Stimulated activated CD8-positive, alpha-beta memory T cell treated with anti-CD3 and anti-CD28 coated beads, Interleukin-4, amount 100 ng/mL, for 24 hours (primary cell): Measurements from ENCODE around the gene ADAM19.

ENCODE experiments used
- DNase-seq: peaks from one replicate; pipeline ENCODE4 v3.0.0-alpha.2; 2020; ENCODE audit warnings: low read depth

The ADAM19 gene

DNA sequence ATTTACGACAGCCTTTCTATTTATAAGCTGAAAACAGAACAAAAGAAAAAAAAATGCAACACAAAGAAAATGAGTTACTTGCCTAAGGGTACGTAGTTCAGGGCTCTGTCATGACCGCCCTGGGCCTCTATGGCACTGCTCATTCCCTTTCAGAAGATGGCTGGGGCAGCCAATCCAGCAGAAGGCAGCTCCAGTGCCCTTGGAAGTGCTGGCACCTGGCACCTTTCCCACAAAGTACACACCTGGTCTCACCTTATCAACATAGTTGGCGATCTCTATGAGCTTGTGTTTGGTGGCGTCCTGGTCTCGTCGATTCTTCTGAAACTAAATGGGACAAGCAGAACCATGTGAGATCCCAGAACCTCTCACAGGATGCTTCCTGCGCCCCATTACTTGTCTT lies 62.4 kb downstream of the ADAM19 start:
- no peak for DNase-seq

DNA sequence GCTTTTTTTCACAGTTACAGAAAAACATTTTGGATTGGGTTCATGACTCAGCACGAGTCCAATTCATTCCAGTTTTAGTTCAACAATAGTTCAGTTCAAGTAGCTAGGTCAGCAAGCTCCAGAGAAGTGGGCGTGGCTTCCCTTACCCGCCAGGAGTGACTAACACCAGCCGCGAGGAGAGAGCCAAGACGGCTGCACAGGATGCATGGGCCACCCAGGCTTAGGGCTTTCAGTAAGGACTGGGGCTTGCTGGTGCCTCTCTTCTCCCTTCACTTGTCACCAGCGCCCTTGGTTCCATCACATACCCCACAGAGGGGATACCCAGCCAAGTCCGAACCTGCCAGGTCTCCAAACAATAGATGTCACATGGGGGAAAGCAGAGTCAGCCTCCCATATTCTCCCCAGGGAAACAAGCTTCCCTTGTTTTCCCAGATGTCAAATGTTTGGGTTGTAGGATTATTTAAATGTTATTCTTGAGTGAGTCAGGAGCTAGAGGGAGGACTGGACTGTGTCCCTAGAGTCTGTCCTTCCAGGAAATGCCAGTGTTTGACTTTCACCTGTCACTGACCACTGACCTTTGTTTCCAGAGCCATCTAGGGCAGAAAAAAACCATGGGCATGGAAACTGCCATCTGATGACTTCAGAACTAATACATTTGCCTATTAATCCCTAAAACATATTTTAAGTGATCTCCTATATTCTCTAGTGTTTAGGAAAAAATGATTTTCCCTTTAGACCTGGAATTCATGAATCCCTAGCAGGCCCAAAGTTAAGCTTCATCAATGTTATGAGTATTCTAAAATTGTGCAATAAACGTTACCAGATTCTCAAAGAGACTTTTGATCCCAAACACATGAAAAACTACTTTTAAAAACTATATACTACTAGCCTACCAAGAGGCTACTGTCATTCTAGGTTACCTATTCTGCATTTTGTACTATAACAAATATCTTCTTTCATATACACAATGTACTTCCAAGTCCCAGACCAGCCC lies 63.6 kb downstream of the ADAM19 start:
- no peak for DNase-seq

DNA sequence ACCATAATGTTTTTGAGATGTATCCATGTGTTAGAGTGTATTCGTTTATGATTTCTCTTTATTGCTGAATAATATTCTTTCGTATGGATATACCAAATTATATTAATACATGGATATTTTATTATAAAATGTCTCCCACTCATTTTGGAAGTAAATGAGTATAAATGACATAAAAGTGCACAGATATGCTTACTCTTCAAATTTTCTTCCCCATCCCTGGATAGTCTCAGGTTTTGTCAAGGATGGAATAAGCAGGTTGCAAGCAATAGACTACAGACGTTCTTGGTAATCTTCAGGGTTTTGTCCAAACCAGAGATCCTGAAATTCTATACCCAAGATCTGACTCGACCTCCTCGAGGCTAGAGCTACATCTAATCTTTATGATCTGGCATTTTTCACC lies 64.9 kb downstream of the ADAM19 start:
- DNase-seq: no peak

DNA sequence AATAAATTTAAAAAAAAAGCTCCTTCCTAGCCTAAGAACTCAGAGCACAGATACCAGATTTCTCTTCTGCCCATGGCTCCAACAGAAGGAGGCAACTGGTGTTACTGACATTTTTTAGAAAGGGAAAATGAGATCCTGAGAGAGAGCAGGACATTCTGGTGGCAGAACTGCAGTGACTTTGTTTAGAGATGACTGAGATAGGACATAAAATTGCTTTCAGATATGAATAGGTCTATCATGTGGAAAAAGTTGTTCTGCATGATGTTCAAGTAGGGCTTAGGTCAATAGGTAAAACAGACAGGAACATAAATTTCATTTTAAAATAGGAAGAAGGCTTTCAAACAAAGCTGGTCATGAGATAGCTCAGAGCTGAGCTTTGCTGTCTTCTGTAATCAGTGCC lies 66.0 kb downstream of the ADAM19 start:
- DNase-seq: no peak

DNA sequence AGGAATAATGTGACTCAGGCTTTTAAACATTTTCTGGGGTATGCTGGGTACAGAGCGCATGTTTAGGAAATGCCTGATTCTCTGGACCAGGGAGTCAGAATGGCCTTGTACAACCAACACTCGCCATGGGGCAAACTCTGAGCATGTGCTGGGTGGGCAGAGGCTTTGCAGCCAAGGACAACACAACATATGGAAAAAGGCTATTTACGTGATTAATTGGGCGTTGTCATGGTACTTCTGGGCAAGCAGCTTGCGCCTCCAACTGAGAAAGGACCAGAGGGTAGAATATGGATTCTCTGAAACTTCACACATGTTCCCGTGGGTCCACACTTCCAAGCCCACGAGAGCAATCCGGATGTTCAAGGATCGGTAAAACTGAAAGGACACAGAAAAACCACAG lies 66.5 kb downstream of the ADAM19 start:
- DNase-seq: no peak

DNA sequence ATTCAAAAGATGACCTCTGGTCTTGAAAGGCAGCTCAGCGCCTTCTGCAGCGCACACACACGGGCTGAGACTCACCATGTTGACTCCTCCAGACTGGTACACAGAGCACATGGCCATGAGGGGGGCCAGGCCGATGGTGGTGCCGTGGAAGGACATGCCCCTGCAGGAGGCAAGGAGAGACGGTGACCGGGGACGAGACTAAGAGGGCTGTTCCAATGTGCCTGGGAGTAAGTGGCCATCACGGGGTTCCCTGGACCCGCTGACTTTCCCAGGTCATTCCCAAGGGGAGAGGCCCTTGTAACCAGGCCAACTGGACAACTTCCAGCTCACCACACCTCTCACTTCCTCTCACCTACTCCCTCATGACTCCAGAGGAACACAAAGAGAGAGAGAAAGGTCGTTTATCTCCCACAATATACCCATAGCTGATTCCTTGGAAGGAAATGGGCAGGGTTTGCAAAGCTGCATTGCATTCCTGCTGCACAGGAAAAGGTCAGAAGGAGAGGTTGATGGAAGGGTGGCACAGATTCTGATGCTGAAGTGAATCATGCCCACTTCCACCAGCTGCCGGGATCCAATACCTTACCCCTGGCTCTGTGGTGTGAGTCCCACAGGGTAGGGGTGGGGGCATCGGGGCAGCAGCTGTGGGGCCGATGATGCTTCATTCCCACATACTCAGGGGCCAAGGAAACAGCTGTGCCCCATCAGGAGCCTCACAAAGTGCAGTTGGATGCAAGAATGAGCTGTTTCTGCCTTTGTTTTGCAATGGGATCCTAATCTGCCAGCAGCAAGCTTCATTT lies 68.4 kb downstream of the ADAM19 start:
- DNase-seq: no peak

DNA sequence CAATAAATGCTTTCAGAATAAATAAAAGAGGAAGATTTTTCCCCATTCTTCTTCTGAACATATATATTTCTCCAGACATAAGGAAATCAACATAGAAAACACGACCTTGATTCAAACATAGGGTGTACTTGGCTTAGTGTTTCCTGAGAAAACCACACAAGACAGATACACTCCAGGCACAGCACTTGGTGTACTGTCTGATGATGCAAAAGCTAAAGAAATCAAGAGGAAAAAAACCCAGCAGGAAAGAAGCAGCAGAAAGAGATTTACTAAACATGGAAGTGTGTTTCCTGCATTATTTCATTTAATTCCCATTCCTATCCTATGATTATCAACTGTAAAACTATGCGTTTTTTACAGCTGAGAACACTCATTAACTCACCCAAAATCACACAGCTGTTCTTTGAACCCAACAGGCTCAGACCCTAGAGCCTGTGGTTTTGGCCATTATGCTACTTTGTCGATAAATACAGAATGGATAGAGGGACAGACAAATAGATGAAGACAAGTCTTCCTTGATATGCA lies 69.4 kb downstream of the ADAM19 start:
- DNase-seq: no peak

DNA sequence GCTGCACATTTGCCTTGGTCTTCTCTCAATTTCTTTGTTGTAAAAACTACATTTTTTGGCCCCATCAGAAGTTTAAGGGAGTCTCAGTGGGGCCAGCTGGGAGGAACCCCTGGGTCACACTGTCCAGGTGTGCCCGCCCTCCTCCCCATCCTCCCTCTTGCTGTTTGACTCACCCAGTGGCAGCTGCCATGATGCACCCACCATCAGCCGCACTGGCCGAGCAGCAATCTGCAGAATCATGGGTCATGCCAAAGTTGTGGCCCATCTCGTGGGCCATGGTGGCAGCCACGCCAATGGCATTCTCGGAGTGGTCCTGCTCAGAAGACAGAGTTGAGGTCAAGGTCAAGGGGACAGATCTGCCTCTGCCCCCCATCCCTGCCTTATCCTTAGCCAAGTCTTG lies 70.1 kb downstream of the ADAM19 start:
- DNase-seq: no peak

DNA sequence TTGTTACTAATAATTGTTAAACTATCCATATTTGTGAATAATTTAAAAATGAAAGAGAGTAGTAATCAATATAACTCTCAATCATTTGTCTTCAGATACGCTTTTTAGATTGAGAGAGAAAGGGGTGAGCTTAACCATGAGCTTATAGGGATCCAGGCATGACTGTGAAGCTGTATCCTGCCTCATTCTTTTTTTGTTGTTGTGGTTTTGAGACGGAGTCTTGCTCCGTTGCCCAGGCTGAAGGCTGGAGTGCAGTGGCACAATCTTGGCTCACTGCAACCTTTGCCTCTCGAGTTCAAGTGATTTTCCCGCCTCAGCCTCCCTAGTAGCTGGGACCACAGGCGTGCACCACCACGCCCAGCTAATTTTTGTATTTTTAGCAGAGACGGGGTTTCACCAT lies 71.5 kb downstream of the ADAM19 start:
- no peak for DNase-seq

DNA sequence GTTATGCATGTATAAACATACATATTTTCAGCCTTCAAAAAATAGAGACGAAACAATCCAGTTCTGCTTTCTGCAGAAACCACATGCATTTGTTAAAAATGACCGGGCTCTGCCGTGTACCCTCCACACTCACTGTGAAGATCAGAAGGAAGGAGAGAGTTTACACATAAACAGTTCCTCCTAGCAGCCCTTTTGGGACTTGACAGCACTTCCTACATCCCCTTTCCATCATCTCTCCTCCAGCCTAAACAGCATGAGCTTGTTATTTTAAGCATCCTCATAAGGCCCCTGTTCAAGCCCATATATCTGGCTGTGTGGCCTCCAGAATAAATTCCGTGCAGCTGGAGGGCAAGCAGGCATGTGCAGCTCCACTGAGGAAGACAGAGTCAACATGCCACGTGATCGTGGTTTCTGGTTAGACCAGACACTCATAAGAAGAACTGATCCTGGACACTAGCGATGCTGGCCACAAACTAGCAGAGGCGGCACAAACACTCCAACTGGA lies 73.4 kb downstream of the ADAM19 start:
- no peak for DNase-seq

DNA sequence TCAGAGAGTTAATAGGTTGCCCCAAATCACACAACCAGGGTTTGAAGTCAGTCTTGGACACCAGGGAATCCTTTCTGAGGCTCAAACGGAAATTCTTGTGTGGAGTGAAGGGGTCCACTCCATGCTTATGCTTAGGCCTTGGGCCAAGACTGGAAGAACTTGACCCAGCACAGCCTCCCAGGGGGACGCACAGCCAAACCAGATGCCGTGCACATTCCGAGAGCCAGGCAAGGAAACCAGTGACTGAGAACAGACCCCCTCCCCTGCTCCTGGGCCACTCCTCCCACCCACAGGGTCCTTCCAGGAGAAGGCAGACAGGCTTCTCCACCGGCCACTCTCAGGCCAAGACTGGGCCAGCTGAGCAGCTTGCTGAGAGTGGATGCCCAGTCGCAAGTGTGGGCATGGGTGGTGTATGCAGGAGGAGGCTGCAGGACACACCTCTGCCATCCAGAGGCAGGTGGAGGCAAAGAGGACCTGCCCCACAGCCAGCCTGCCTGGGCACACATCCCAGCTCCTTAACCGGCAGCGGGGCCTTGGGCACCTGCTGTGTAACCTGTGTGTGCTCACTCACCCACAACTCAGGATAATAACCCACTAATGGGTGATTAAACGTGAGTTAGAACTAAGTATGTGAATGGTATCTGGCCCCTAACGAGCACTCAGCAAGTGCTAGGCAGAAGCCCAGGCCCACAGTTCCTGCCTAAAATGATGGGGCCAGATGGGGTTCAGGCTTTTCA lies 77.5 kb downstream of the ADAM19 start:
- DNase-seq: no peak

DNA sequence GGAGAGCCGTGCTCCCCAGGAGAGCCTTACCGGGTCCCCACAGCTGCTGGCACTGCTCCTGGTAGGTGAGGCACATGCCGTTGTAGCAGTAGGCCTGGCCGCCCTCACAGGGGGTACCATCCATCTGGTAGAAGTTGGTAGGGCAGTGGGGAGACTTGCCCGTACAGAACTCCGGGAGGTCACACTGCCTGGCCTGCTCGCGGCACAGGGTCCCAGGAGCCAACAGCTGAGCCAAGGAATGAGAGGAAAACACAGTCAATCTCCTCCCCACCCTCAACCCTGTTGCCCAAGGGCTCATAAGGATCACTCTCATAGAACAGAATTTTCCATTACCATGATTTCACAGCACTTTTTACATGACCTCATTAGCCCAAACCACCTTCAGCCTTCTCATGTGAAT lies 78.7 kb downstream of the ADAM19 start:
- no peak for DNase-seq

DNA sequence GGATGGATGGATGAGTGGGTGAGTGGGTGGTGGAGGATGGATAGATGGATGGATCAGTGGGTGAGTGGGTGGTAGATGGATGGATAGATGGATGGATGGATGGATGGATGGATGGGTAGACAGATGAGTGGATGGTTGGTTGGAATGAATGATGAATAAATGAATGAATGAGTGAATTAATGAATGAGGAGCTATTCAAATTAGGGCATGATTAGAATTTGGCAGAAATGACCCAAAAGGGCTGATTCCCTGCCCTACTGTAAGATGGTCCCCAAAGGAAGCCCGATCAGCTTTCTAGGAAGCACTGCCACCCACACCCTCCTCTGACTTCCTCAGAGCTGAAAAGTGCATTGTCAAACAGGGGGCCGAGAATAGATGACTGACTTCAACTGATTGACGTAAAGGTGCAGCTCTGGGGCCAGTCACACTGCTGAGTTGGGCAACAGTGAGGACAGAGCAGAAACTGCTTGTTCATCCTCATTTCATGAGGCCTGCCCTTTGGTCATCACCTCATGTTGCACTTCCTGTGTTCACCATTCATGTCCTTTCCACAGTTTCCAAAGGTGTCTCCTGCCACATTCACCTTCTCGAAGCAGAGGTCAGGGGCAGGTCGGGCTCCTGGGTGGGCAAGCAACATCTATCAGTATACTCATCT lies 81.3 kb downstream of the ADAM19 start:
- no peak for DNase-seq

DNA sequence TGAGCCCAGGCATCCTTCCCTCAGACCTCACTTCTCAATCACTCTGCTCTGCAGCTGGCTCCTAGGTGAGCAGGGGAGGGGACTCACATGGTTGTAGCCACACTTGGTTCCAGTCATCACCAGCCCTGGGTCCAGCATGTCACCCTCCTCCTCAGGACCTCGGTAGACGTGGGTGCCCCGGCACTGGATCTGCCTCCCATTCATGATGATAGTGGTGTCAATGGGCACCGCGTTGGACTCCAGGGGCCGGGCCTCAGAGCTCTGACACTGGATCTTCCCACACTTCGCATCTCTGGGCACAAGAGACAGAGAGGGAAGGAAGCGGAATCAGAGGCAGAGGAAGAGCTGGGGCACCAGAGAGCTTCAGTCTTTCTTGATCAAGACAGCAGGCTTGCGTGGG lies 82.7 kb downstream of the ADAM19 start:
- DNase-seq: no peak

DNA sequence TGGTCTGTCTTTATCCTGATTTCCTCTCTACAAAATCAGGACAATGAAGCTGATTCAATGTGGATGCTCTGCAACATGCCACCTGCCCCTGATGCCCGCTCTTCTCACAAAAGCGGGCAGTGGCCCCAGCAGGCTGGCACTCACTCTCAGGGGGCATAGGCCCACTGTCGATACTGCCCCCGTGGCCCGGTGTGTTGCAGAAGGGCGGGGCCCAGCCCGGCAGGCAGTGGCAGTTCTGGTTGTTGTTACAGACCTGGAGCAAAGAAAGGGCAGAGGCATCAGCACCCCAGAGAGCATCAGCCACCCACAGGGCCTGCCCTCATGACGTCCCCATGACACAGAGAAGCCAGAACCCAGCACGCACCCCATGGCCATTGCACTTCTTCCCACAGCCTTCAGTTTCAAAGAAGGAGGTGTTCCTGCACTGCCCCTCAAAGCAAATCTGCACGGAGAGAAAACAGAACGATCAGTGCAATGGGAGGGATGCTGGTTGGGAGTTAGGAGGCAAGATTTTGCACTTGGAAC lies 84.0 kb downstream of the ADAM19 start:
- no peak for DNase-seq

DNA sequence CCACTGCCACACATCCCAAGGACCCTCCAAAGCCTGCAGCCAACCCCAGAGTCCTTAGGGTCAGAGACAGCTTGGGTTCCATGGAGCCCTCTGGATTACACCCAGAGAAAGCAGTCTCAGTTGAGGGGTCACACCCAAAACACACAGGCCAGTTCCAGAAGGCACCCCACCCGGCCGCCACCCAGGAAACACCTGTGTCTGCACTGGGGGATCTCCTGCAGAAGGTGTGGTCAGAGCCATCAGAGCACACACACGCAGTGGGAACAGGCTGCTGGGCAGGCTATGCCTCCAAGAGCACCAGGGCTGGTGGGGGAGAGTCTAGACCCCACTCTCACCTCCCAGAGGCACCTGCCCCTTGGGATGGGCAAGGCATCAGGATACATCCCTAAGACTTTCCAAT lies 88.2 kb downstream of the ADAM19 start:
- no peak for DNase-seq

DNA sequence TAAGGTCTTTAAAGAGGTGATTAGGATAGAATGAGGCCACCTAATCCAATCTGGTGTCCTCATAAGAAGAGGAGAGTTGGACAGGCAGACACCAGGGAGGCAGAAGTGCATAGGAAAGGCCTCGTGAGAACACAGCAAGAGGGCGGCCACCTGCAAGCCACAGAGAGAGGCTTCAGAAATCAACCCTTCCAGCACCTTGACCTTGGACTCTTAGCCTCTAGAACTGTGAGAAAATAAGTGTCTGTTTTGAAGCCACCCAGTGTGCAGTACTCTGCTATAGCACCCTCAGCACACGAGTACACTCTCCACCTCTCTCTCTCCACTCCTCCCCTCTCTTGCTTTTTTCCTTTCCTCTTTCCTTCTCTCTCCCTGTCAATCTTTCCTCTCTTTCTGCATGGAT lies 88.7 kb downstream of the ADAM19 start:
- DNase-seq: no peak

DNA sequence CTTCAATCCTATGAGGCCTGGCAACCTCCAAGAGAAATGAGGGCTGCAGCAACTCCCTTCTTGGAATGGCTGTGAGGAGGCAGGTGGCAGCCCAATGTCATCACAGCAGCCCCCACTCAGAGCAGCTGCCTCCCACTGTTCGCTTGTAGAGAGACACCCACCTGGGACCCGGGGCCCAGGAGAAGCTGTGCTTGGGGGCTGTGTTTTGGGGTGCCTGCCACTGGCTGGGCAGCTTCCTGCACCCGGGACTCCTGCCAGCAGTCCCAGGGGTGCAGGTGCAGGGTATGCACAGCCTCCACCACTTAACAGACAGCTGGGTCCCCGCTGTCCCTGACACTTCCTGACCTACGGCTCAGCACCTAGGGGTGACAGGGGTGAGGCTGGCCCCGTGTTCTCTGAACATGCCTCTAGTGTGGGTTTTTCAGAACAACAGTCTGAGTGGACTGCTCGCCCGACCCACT lies 89.3 kb downstream of the ADAM19 start:
- DNase-seq: no peak

DNA sequence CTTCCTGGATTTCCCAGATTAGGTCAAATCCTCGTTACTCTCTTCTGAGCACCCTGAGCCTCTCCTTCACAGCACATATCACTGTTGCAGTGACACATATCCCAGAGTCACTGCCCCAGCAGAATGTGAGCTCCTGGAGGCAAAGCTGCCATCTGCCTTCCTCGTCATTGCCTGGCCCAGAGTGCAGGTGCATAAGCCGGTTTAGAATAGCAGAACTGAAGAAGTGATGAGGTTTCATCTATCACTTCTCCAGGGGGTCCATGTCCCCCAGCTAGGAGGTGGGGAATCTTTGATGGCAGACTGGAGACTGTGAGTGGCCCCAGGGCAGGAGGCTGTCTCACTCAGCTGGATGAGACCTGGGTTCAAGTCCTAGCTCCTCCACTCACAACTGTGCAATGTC lies 89.8 kb downstream of the ADAM19 start:
- DNase-seq: no peak

DNA sequence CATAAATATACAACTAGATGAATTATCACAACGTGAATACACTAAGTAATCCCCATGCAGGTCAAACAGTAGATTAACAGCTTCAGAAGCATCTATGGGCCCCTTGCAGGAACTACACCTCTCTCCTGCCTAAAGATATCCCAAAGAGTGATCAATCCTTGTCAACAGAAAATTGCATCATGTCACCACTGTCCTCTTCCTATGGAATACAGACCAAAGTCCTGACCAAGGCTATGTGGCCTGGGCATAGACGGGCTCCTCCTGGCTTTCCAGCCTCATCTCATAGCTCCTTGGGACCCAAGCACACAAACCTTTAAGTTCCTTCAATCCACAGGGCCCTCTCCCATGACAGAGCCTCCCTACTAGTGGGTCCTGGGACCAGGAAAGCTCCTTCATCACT lies 90.2 kb downstream of the ADAM19 start:
- DNase-seq: no peak

DNA sequence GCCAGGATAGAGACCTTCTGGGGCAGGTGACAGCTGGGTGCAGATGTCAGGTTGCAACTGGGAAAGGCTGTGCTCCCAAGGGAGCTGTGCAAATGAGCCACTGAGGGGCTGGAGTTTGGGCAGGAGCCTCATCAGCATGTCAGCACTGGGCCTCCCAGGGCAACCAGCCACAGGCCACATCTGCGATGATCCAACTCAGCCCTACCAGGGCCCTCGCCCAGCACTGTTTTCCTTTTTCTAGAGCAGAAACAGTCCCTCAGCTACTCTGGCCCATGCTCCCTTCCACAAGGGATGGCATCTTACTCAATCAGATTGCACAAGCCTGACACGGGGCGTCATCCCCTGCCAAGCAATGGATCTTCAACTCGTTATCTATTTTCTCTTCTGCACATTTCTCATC lies 90.8 kb downstream of the ADAM19 start:
- DNase-seq: no peak
